Esophagus squamous epithelium (tissue), 5 donors: Measurements from ENCODE around the gene SMKR1. TPM values are rescaled to one million over a fixed set of nuclear protein-coding genes. Genes with fewer than 3 reads are reported as not detected.

ENCODE experiments used
- DNase-seq: peaks from one replicate; lab custom pipeline; 2025; lab: John Stamatoyannopoulos, UW
- H3K27ac ChIP-seq, 4 donors: fragments of 200-600 bp; sonication (generic); one replicate each; pipeline ENCODE4 v1.5.1; 2016 to 2019; ENCODE audit warnings: mild to moderate bottlenecking in 1 of 4
- H3K27me3 ChIP-seq, 4 donors: fragments of 200-600 bp; sonication (generic); 1 replicate in 3 of 4; 2 replicates in 1 of 4; pipeline versions ENCODE4 v1.5.1 to v1.6.0; 2017 to 2021; ENCODE audit warnings: antibody characterized with exemption in 1 of 4
- H3K36me3 ChIP-seq, 3 donors: fragments of 200-600 bp; sonication (generic); one replicate each; pipeline ENCODE4 v1.5.1; 2016 to 2019
- H3K4me1 ChIP-seq, 3 donors: fragments of 200-600 bp; sonication (generic); one replicate each; pipeline ENCODE4 v1.5.1; 2017 to 2019
- H3K4me3 ChIP-seq, 4 donors: fragments of 200-600 bp; sonication (generic); 1 replicate in 3 of 4; 2 replicates in 1 of 4; pipeline ENCODE4 v1.5.1; 2016 to 2019; ENCODE audit warnings: mild to moderate bottlenecking in 2 of 4, moderate library complexity in 1 of 4
- H3K9me3 ChIP-seq, 3 donors: fragments of 200-600 bp; sonication (generic); one replicate each; pipeline ENCODE4 v1.5.1; 2016 to 2019
- CTCF ChIP-seq, 6 experiments: fragments of 450-650 bp in 4 of 6; fragments of 200-600 bp in 2 of 6; sonication (generic) in 2 of 6; IDR thresholded peaks; one replicate each; pipeline ENCODE4 v1.5.1; 2016 to 2019; ENCODE audit warnings: antibody characterized with exemption in 6 of 6, mild to moderate bottlenecking in 4 of 6, moderate library complexity in 4 of 6
- POLR2A ChIP-seq, 4 donors: fragments of 450-650 bp; IDR thresholded peaks; one replicate each; pipeline ENCODE4 v1.6.1; 2017; ENCODE audit warnings: antibody characterized with exemption in 4 of 4, mild to moderate bottlenecking in 4 of 4, moderate library complexity in 3 of 4
- WGBS, 2 donors: methylation state at CpG; one replicate each; pipeline ENCODE4 v1.1.5; 2018; 5-methylcytosine and 5-hydroxymethylcytosine counted together
- intact Hi-C: fragments of 100-400 bp; cut with DNase I; formaldehyde crosslinking; loops from one replicate; pipeline ENCODE4 v1.15.0; 2022
- total RNA-seq, 4 donors: library from RNA; depleted of rRNA; stranded (reverse); fragments of >200 nt; gene quantifications; one replicate each; pipeline ENCODE4 v1.1.0, GENCODE V29; 2016
- donor health status: DM: yes; HTN: yes; CAD: no.

Gene SMKR1
- total RNA-seq, 4 donors from 2014 or later: 1.7 TPM; not detected in 3

GRCh38 chr7:129495987-129496386 lies 6.3 kb upstream of the SMKR1 start:
- Histone ChIP-seq H3K9me3 (no peaks in the 10 kb centered on the region), H3K27me3 (no peaks in the 10 kb centered on the region), H3K4me1 (no peaks in the 10 kb centered on the region), H3K27ac (no peak overlapping the region), H3K36me3 (no peaks in the 10 kb centered on the region), H3K4me3 (no peak overlapping the region)
- intact Hi-C loops: no loop called here
- DNase-seq: no peak
- 67 to 86% methylated on average over 1 of the region's 1 CpG for WGBS, 2 donors
- no peak for TF ChIP-seq CTCF (IDR thresholded peaks at IDR 0.05)

DNA sequence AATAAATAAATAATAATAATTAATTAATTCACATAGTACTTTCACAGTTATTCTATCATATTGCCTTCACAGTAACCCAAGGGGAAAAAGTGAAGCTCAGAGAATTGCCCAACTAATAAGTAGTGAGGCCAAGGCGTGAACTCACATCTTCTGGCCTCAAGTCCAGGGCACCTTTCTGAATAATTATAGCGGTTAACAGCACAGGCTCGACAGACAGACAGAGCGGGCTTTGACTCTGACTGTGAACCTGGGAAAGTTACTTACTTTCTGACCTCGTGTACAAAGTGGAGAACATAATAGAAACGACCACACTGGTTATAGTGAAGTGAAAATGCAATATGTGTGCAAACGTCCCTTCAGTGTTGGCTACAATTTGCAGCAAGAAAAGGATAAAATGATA lies 5.7 kb upstream of the SMKR1 start:
- Histone ChIP-seq H3K4me1 (peaks cover 0 to 2% (median 0%) of the 10 kb centered on the region in 3 donors), H3K27me3 (no peaks in the 10 kb centered on the region), H3K4me3 (no peak overlapping the region), H3K9me3 (no peaks in the 10 kb centered on the region), H3K36me3 (no peaks in the 10 kb centered on the region), H3K27ac (no peak overlapping the region)
- WGBS, 2 donors: 67 to 75% methylated on average over 7 of the region's 7 CpGs
- DNase-seq: no peak
- no peak for TF ChIP-seq POLR2A (IDR thresholded peaks at IDR 0.05)
- intact Hi-C loops: no loop called here

DNA sequence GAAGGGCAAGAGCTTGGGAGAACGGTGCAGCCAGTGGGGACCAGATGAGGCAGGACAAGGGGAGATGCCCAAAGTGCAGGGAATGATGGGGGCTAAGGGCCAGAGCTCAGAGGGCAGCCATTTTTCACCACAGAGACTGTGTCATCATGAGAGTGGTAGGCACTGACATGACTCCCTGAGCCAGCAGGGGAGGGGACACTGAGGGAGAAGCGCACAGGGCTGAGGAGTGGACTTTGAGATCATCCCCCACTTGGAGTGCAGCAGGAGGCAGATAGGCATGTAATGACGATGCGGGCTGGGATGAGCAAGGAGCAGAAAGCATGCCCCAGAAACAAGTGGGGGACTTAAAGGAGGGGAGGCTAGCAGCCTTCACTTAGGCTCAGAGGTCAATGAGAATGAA lies 5.2 kb upstream of the SMKR1 start:
- no peaks in the 10 kb centered on the region for H3K36me3 ChIP-seq
- peaks cover 0 to 7% (median 0%) of the 10 kb centered on the region in 3 donors for H3K4me1 ChIP-seq
- DNase-seq: no peak
- TF ChIP-seq POLR2A (IDR thresholded peaks at IDR 0.05): no peak
- no peak for TF ChIP-seq CTCF (IDR thresholded peaks at IDR 0.05)
- H3K4me3 ChIP-seq: no peak overlapping the region
- 81 to 90% methylated on average over 4 of the region's 4 CpGs for WGBS, 2 donors
- H3K27ac ChIP-seq: no peak overlapping the region
- H3K9me3 ChIP-seq: no peaks in the 10 kb centered on the region
- peaks cover 0 to 1% (median 0%) of the 10 kb centered on the region in 4 donors for H3K27me3 ChIP-seq
- intact Hi-C loops: no loop called here

- Histone ChIP-seq H3K27me3 (peaks cover 0 to 10% (median 0%) of the 10 kb centered on the region in 4 donors), H3K4me3 (no peak overlapping the region), H3K36me3 (no peaks in the 10 kb centered on the region), H3K4me1 (peaks cover 4 to 16% (median 6%) of the 10 kb centered on the region in 3 donors), H3K27ac (no peak overlapping the region), H3K9me3 (no peaks in the 10 kb centered on the region)
- TF ChIP-seq POLR2A (IDR thresholded peaks at IDR 0.05) (no peak), CTCF (IDR thresholded peaks at IDR 0.05) (no peak)
- no peak for DNase-seq
- intact Hi-C loops: no loop called here
- WGBS, 2 donors: 91 to 100% methylated on average over 1 of the region's 1 CpG
Measured at GRCh38 chr7:129498021-129498420, 4.3 kb upstream of the SMKR1 start.

- Histone ChIP-seq H3K27me3 (peaks cover 0 to 20% (median 0%) of the 10 kb centered on the region in 4 donors), H3K9me3 (no peaks in the 10 kb centered on the region), H3K4me3 (no peak overlapping the region), H3K27ac (no peak overlapping the region), H3K36me3 (no peaks in the 10 kb centered on the region), H3K4me1 (peaks cover 4 to 20% (median 9%) of the 10 kb centered on the region in 3 donors)
- intact Hi-C loops: no loop called here
- 72 to 76% methylated on average over 6 of the region's 6 CpGs for WGBS, 2 donors
- no peak for TF ChIP-seq POLR2A (IDR thresholded peaks at IDR 0.05)
- TF ChIP-seq CTCF (IDR thresholded peaks at IDR 0.05): no peak
- no peak for DNase-seq
Measured at GRCh38 chr7:129499999-129500398, 2.3 kb upstream of the SMKR1 start.
